GM18873 (cell line): ENCODE results near the gene NEURL3.

Experiments
- ATAC-seq: cut with Tn5 transposase; IDR thresholded peaks from one replicate; pipeline ENCODE4 v1.9.1; 2021; ENCODE audit warnings: mild to moderate bottlenecking, moderate library complexity, moderate number of reproducible peaks; ENCODE audit not compliant: unreplicated experiment, low FRiP score

NEURL3 gene

GRCh38 chr2:96541398-96542152, 36.4 kb upstream of the NEURL3 start:
- ATAC-seq, result no peak

- ATAC-seq, result no peak
Measured at GRCh38 chr2:96540136-96540535, 35.0 kb upstream of the NEURL3 start.

- no peak for ATAC-seq
Measured at GRCh38 chr2:96539215-96539920, 34.2 kb upstream of the NEURL3 start.

GRCh38 chr2:96538487-96539214, 33.5 kb upstream of the NEURL3 start:
- ATAC-seq, result no peak

GRCh38 chr2:96537734-96538486, 32.8 kb upstream of the NEURL3 start:
- ATAC-seq, result no peak

GRCh38 chr2:96537066-96537733, 32.0 kb upstream of the NEURL3 start:
- ATAC-seq, result peak; percentile 52

- peak; percentile 33 for ATAC-seq
Measured at GRCh38 chr2:96536445-96537065, 31.4 kb upstream of the NEURL3 start, which contains the start of gene ARID5A. TSS of gene ARID5A (plus strand) at chr2:96536752. CDS start at chr2:96536827, 75 bp downstream.

GRCh38 chr2:96535331-96535730, 30.2 kb upstream of the NEURL3 start:
- no peak for ATAC-seq

- ATAC-seq, result no peak
Measured at GRCh38 chr2:96534701-96535181, 29.6 kb upstream of the NEURL3 start.

GRCh38 chr2:96534141-96534540, 29.0 kb upstream of the NEURL3 start:
- no peak for ATAC-seq

GRCh38 chr2:96533292-96534073, 28.3 kb upstream of the NEURL3 start:
- ATAC-seq, result no peak

- ATAC-seq, result no peak
Measured at GRCh38 chr2:96532641-96533291, 27.6 kb upstream of the NEURL3 start.

GRCh38 chr2:96531872-96532505, 26.8 kb upstream of the NEURL3 start:
- no peak for ATAC-seq

GRCh38 chr2:96531366-96531765, 26.2 kb upstream of the NEURL3 start:
- ATAC-seq, result no peak

GRCh38 chr2:96530474-96531357, 25.6 kb upstream of the NEURL3 start:
- ATAC-seq, result no peak

GRCh38 chr2:96530144-96530430, 24.9 kb upstream of the NEURL3 start:
- ATAC-seq, result no peak
